K562 (cell line): ENCODE measurements around the gene S100A1. TPM values are rescaled to one million over a fixed set of nuclear protein-coding genes. Genes with fewer than 3 reads are reported as not detected.

Source experiments
- CREB5 ChIP-seq: fragments of 250-450 bp; sonication (Bioruptor Pico); IDR thresholded peaks from 2 replicates; pipeline ENCODE4 v1.5.0; 2020; ENCODE audit warnings: mild to moderate bottlenecking
- DNMT1 ChIP-seq: fragments of 450-650 bp; IDR thresholded peaks from 2 replicates; pipeline ENCODE4 v1.6.1; 2016; ENCODE audit warnings: antibody characterized with exemption, mild to moderate bottlenecking
- FIP1L1 ChIP-seq: fragments of 200-400 bp; formaldehyde crosslinking; IDR thresholded peaks from 2 replicates; pipeline ENCODE4 v1.6.1; 2018; ENCODE audit warnings: mild to moderate bottlenecking, low read depth, low read length; ENCODE audit not compliant: poor library complexity, severe bottlenecking
- MXI1 ChIP-seq: IDR thresholded peaks from 2 replicates; pipeline ENCODE4 v1.6.1; 2011; ENCODE audit warnings: low read depth, mild to moderate bottlenecking, improper control_type of control experiment, low read length
- NKRF ChIP-seq: fragments of 450-650 bp; IDR thresholded peaks from 2 replicates; pipeline ENCODE4 v1.6.1; 2016; ENCODE audit warnings: borderline replicate concordance
- PREB ChIP-seq: sonication (generic); formaldehyde crosslinking; IDR thresholded peaks from 2 replicates; pipeline ENCODE4 v1.8.1; 2023; ENCODE audit warnings: mild to moderate bottlenecking, missing genetic modification reagents
- ZNF165 ChIP-seq: fragments of 250-450 bp; sonication (Bioruptor Pico); IDR thresholded peaks from 2 replicates; pipeline ENCODE4 v1.4.0; 2020; ENCODE audit warnings: borderline replicate concordance
- ZNF197 ChIP-seq: fragments of 200-800 bp; sonication (Bioruptor generic); IDR thresholded peaks from 2 replicates; pipeline ENCODE4 v1.6.1; 2016; ENCODE audit warnings: low read depth, missing genetic modification characterization, missing compliant biosample characterization
- polyA plus RNA-seq, 8 experiments: library from polyadenylated mRNA; depleted of rRNA in 4 of 8; stranded (reverse) in 5 of 8; unstranded in 3 of 8; fragments of >200 nt; fragmentation: Nextera tagmentation in 2 of 8; fragmentation: Illumina TruSeq in 1 of 8; extraction: Ambion mirVana in 2 of 8; extraction: Trizol in 1 of 8; gene quantifications; 2 replicates each; pipeline versions ENCODE4 v1.2.1 to v1.2.3, GENCODE V29; 2011 to 2014; ENCODE audit warnings: inconsistent platforms in 1 of 8, missing spikeins in 1 of 8
- total RNA-seq, 7 experiments: library from RNA; depleted of rRNA in 6 of 7; stranded (reverse); fragments of >200 nt in 6 of 7; fragmentation: Illumina TruSeq in 2 of 7; extraction: Trizol in 2 of 7; gene quantifications; 2 replicates each; pipeline versions ENCODE4 v1.2.1 to v1.2.3, GENCODE V29; 2011 to 2021; ENCODE audit warnings: low replicate concordance in 1 of 7

S100A1 gene
- total and polyA plus RNA-seq, 9 of the 15 experiments (the other 6 are each of a cell fraction or from before 2014, with no cell fraction given), result 0.44 to 30.1 (median 12.7) TPM

- TF ChIP-seq NKRF, result peak; percentile 79; the same call in 1 of the 2 replicates
- TF ChIP-seq DNMT1, result no peak
- no peak for TF ChIP-seq ZNF165 (CRISPR knock-in tag)
- TF ChIP-seq MXI1, result no peak
- TF ChIP-seq PREB (CRISPR knock-in tag), result no peak
- no peak for TF ChIP-seq CREB5 (CRISPR knock-in tag)
- TF ChIP-seq FIP1L1, result no peak
- no peak for TF ChIP-seq ZNF197 (CRISPR knock-in tag)
Observed at GRCh38 chr1:153670257-153670858, 42.1 kb downstream of the S100A1 start (continued).
